Measurements from ENCODE around the gene IBSP.

DNA sequence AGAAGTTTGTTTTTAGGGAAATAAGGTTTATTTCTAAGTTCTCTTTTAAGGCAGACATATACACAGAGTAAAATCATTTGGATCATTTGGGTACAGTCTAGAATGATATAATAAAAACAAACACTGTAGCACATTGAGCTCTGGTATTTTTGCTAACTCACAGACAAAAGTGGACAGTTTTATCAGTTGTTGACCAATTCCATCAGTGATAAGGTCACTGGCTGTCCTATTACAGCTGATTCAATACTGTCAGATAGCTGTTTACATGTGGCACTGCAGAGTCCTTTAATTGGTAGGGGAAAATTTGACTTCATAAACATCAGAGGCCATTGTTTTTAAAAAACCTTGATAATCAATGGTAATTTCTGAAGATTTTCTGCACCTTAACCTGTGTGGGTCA lies 3.5 kb downstream of the IBSP start:
- TF ChIP-seq POLR2A (IDR thresholded peaks at IDR 0.05) = no peak
- TF ChIP-seq, protein P1, sequence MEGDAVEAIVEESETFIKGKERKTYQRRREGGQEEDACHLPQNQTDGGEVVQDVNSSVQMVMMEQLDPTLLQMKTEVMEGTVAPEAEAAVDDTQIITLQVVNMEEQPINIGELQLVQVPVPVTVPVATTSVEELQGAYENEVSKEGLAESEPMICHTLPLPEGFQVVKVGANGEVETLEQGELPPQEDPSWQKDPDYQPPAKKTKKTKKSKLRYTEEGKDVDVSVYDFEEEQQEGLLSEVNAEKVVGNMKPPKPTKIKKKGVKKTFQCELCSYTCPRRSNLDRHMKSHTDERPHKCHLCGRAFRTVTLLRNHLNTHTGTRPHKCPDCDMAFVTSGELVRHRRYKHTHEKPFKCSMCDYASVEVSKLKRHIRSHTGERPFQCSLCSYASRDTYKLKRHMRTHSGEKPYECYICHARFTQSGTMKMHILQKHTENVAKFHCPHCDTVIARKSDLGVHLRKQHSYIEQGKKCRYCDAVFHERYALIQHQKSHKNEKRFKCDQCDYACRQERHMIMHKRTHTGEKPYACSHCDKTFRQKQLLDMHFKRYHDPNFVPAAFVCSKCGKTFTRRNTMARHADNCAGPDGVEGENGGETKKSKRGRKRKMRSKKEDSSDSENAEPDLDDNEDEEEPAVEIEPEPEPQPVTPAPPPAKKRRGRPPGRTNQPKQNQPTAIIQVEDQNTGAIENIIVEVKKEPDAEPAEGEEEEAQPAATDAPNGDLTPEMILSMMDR (IDR thresholded peaks at IDR 0.05) = no peak
